ENCODE data around the gene TMEM266.

The TMEM266 gene

GRCh38 chr15:76234337-76234889 lies 174.6 kb downstream of the TMEM266 start:
- DNase-seq: no peak

- no peak for DNase-seq
Observed at GRCh38 chr15:76235186-76235826, 175.5 kb downstream of the TMEM266 start.

- no peak for DNase-seq
Observed at GRCh38 chr15:76236350-76236749, 176.6 kb downstream of the TMEM266 start.

- DNase-seq: peak in 1 of 56 donors; percentile 2
Observed at GRCh38 chr15:76239786-76240185, 180.0 kb downstream of the TMEM266 start.

- DNase-seq: no peak
Observed at GRCh38 chr15:76245072-76245610, 185.4 kb downstream of the TMEM266 start.

- no peak for DNase-seq
Observed at GRCh38 chr15:76251717-76252116, 191.9 kb downstream of the TMEM266 start.

GRCh38 chr15:76252249-76252648 lies 192.5 kb downstream of the TMEM266 start:
- no peak for DNase-seq

- DNase-seq: peak in 1 of 56 donors; percentile 2
Observed at GRCh38 chr15:76253691-76254473, 194.1 kb downstream of the TMEM266 start.
